A549 treated with GW870086 at 1 μM for 4 hours (cell line): ENCODE measurements around the gene SLC26A1. TPM values are rescaled to one million over a fixed set of nuclear protein-coding genes. Genes with fewer than 3 reads are reported as not detected.

Source experiments
- total RNA-seq: library from RNA; stranded (reverse); fragments of 200-300 nt; extraction: Qiagen RNA extraction; gene quantifications from 5 replicates; pipeline ENCODE4 v1.2.3, GENCODE V29; 2022; ENCODE audit warnings: low read depth

Gene SLC26A1, protein sequence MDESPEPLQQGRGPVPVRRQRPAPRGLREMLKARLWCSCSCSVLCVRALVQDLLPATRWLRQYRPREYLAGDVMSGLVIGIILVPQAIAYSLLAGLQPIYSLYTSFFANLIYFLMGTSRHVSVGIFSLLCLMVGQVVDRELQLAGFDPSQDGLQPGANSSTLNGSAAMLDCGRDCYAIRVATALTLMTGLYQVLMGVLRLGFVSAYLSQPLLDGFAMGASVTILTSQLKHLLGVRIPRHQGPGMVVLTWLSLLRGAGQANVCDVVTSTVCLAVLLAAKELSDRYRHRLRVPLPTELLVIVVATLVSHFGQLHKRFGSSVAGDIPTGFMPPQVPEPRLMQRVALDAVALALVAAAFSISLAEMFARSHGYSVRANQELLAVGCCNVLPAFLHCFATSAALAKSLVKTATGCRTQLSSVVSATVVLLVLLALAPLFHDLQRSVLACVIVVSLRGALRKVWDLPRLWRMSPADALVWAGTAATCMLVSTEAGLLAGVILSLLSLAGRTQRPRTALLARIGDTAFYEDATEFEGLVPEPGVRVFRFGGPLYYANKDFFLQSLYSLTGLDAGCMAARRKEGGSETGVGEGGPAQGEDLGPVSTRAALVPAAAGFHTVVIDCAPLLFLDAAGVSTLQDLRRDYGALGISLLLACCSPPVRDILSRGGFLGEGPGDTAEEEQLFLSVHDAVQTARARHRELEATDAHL
- total RNA-seq: 0.14 to 0.27 TPM (median 0.23 TPM) in 5 replicates

DNA sequence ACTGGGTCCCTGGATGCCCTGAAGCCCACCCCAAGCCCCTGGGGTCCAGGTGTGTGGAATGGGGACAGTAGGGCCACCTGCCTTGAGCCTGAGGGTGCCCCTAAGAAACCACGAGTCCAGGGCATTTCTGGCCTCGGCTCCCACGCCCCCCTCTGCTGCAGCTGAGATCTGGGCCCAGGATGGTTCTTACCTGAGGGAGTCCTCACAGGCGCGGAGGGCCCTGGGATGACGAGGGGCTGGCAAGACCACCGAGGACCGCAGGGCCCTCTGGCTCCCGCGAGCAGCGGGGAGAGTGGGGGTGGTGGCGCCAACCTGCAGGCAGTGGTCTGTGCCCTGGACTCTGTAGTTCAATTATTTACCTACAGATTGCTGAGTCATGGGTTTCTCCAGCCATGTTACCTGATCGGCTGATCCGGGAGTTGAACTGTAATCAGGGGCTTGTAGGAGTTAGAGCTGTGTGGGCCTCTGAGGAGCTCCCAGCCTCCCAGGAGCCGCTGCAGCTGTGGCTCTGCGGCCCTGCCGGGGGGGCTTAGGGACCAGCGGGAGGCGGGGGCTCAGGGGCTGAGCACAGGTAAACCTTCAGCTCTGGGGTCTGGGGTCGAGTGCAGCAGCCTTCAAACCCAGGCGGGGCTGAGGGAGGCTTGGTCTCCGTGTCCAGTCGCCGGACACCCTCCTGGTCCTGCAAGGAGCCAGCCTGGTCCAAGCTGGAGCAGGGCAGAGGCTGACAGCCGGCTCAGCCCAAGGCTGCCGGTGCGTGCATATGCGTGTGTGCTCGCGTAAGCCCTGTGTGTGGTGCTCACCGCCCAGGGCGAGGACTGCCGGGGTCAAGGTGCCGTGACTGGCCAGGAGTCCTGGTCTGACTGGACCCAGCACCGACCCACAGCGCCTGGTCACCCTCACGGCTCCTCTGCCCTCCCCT, at the start of gene SLC26A1:
TSS of gene SLC26A1 (minus strand) at position 294 of the 919 bp plus-strand sequence. CDS start 1,701 bp downstream, outside the sequence.

DNA sequence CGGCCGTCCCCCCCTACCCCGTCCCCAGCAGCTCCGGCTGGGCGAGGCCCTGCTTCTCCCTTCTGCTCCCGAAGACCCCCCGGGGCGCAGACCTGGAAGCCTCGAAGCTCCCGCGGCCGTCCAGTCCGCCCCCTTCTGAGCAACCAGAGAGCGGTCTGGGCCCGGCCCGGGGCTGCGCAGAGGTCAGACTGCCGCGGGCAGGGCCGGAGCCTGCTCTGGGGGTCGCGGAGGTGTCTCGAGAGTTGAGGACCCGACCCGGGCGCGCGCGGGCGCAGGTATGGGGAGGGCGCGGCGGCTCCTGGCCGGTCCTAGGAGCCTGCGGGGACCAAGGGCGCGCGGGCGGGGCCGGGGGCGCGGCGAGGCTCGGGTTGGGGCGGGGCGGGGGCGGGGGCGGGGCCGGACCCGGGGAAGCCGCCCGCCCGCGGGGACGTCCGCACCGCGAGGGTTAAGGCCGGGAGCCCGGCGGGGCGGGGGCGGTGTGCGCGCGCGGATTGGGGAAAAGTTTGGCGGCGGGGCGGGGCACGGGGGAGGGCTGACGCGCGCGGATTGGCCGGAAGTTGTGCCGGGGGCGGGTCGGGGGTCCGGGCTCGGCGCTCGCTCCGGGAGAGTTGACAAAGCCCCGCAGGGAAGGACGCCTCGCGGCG, 17.9 kb upstream of the SLC26A1 start, which contains the start of gene FGFRL1:
TSS of gene FGFRL1 (plus strand) at position 605 of the 644 bp plus-strand sequence. CDS start 860 bp downstream, outside the sequence.

DNA sequence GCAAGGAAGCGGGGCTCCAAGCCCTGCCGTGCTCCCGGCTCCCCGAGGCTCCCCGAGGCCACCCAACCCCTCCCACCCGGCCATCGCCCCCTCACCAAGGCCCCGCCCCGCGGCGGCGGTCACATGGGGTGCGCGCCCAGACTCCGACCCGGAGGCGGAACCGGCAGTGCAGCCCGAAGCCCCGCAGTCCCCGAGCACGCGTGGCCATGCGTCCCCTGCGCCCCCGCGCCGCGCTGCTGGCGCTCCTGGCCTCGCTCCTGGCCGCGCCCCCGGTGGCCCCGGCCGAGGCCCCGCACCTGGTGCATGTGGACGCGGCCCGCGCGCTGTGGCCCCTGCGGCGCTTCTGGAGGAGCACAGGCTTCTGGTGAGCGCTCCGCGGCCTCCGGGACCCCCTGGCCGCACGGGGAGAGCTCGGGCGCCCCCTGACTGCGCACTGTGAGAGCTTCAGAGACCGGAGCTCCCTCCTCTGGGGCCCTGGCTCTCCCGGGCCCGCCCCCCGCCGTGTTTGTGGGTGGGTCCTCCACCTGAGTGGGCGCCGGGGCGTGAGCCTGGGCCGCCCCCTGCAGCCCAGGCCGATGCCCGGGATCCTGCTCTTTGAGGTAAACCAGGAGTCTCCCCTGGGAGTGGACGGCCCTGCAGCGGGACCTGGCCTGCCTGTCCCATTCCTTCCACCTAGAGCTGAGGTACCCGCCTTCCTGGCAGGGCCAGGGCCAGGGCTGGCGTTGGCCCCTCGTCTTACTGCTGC, 6.2 kb downstream of the SLC26A1 start, which contains the start of gene IDUA:
TSS of gene IDUA (plus strand) at position 166 of the 745 bp plus-strand sequence. CDS start at position 207, 41 bp downstream.

DNA sequence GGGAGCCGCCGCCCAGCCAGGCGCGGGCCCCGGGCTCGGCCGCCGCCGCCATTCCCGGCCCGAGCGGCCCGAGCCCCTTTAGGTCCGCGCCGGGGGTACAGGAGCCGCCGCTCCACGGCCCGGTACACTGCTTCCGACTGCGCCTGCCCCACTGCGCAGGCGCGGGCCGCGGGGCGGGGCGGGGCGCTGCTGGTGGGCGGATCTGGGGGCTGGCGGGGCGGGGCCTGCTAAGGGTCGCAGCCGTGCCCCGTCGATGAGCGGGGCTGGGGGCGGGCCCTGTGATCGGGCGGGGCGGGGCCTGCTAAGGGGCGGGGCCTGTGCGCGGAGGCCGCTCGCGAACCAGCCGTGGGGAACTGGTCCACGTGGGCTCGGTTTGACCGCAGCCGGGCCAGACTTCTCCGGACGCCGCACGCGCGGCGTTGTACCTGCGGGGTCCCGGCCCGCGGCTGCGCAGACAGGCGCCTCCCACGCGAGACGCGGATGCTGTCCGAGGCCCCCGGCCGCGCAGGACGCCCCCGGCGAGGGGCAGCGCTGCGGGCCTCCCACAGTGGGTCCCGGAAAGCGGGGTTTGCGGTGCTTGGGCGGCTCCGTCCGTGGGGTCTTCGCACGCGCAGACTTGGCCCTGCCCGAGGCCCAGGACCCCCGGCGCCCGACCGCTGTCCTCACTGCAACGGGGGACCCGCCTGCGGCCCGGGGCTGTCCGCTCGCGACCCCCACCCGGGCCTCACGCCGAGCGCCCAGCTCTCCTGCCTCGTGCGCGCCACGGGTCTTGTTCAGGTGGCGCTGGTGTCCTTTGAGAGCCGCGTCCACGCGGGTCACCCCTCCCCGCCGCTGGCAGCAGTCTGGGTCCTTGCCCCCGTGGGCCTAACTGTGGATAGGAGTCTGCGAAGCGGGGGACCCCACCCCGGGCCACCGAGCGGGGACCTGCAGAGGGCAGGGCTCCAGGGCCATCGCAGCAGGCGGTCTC, 19.5 kb downstream of the SLC26A1 start, which contains the start of gene DGKQ:
TSS of gene DGKQ (minus strand) at position 139 of the 967 bp plus-strand sequence. CDS start at position 52, 87 bp downstream.

Other genes with a start within 250 kb of the SLC26A1 start
- gene CPLX1, start 167.3 kb downstream of the SLC26A1 start, total RNA-seq: 0.25 to 1.2 TPM (median 0.44 TPM) in 5 replicates
- gene GAK, start 61.1 kb downstream of the SLC26A1 start, total RNA-seq: 36.0 to 50.8 TPM (median 50.3 TPM) in 5 replicates
- 8.1 to 10.2 TPM (median 9.6 TPM) in 5 replicates for gene TMEM175, start 60.9 kb downstream of the SLC26A1 start, total RNA-seq
- 4.6 to 8.5 TPM (median 7.6 TPM) in 5 replicates for gene DGKQ, start 19.8 kb downstream of the SLC26A1 start, total RNA-seq
- gene IDUA, start 6.4 kb downstream of the SLC26A1 start, total RNA-seq: 7.9 to 15.2 TPM (median 11.3 TPM) in 5 replicates
- gene FGFRL1, start 18.2 kb upstream of the SLC26A1 start, total RNA-seq: 15.5 to 22.5 TPM (median 18.9 TPM) in 5 replicates
- gene RNF212, start 120.2 kb upstream of the SLC26A1 start, total RNA-seq: 1.8 to 3.5 TPM (median 2.7 TPM) in 5 replicates
- gene SPON2, start 179.2 kb upstream of the SLC26A1 start, total RNA-seq: 0.09 to 0.80 TPM (median 0.30 TPM) in 5 replicates